Loucy (cell line): ENCODE measurements around the gene ARSG.
"Not testable (repeated sequence)": the region's sequence is repeated elsewhere in the genome, so short reads cannot be mapped to it uniquely, and the experiment has no call there.

Source experiments
- H2AFZ ChIP-seq: fragments of 200-600 bp; sonication (generic); 2 replicates; pipeline ENCODE4 v1.6.0; 2016; ENCODE audit warnings: antibody characterized with exemption, mild to moderate bottlenecking, low read length, moderate library complexity
- H3F3A ChIP-seq: fragments of 200-600 bp; 2 replicates; pipeline ENCODE4 v1.6.0; 2016; ENCODE audit warnings: antibody characterized with exemption, low read depth, mild to moderate bottlenecking
- H3K27me3 ChIP-seq: fragments of 200-600 bp; sonication (generic); 2 replicates; pipeline ENCODE4 v1.6.1; 2014; ENCODE audit warnings: low read length, mild to moderate bottlenecking; ENCODE audit not compliant: insufficient read depth, poor library complexity, severe bottlenecking
- H3K36me3 ChIP-seq: fragments of 200-600 bp; sonication (generic); 2 replicates; pipeline ENCODE4 v1.6.1; 2016; ENCODE audit warnings: low read length; ENCODE audit not compliant: insufficient read depth
- H3K4me1 ChIP-seq: fragments of 200-600 bp; sonication (generic); 2 replicates; pipeline ENCODE4 v1.5.1; 2014; ENCODE audit warnings: low read length, mild to moderate bottlenecking; ENCODE audit not compliant: insufficient read depth, poor library complexity, severe bottlenecking
- H3K4me2 ChIP-seq: fragments of 200-600 bp; sonication (generic); 2 replicates; pipeline ENCODE4 v1.6.0; 2014; ENCODE audit warnings: antibody characterized with exemption, low read length, low read depth, mild to moderate bottlenecking; ENCODE audit not compliant: poor library complexity, severe bottlenecking
- H3K4me3 ChIP-seq: fragments of 200-600 bp; sonication (generic); 2 replicates; pipeline ENCODE4 v1.5.1; 2014; ENCODE audit warnings: low read length, mild to moderate bottlenecking, mixed read lengths; ENCODE audit not compliant: poor library complexity, severe bottlenecking
- H3K79me2 ChIP-seq: fragments of 200-600 bp; sonication (generic); 2 replicates; pipeline ENCODE4 v1.6.1; 2014; ENCODE audit warnings: low read length; ENCODE audit not compliant: insufficient read depth
- H3K9ac ChIP-seq: fragments of 200-600 bp; sonication (generic); 2 replicates; pipeline ENCODE4 v1.6.0; 2014; ENCODE audit warnings: mild to moderate bottlenecking, low read depth, low read length, moderate library complexity; ENCODE audit not compliant: poor library complexity, severe bottlenecking
- H3K9me2 ChIP-seq: fragments of 200-600 bp; sonication (generic); replicated peaks from 2 replicates; pipeline ENCODE4 v1.6.1; 2016; ENCODE audit warnings: low read depth, low read length, mixed read lengths
- H3K9me3 ChIP-seq: fragments of 200-600 bp; sonication (generic); 2 replicates; pipeline ENCODE4 v1.6.1; 2014; ENCODE audit warnings: mild to moderate bottlenecking, antibody characterized with exemption, low read length, low read depth; ENCODE audit not compliant: insufficient read depth
- H4K20me1 ChIP-seq: fragments of 200-600 bp; sonication (generic); 2 replicates; pipeline ENCODE4 v1.6.0; 2014; ENCODE audit warnings: antibody characterized with exemption, low read length, mild to moderate bottlenecking; ENCODE audit not compliant: insufficient read depth, poor library complexity, severe bottlenecking
- CTCF ChIP-seq: fragments of 200-600 bp; sonication (generic); conservative IDR thresholded peaks from 2 replicates; pipeline ENCODE4 v1.5.1; 2014; ENCODE audit warnings: mild to moderate bottlenecking, antibody characterized with exemption, low read length
- EZH2phosphoT487 ChIP-seq: fragments of 200-600 bp; IDR thresholded peaks from 2 replicates; pipeline ENCODE4 v1.6.1; 2018; ENCODE audit warnings: antibody characterized with exemption, mild to moderate bottlenecking, moderate library complexity, borderline replicate concordance

ARSG gene

GRCh38 chr17:68255151-68255550, 36.1 kb upstream of the ARSG start:
- Histone ChIP-seq H3K4me2 (peak overlapping the region; percentile 80), H3F3A (peaks cover 13% of the 10 kb centered on the region; the same call in 1 of the 2 replicates), H3K9ac (peak overlapping the region; percentile 65), H3K4me1 (peaks cover 77% of the 10 kb centered on the region), H3K79me2 (peaks cover 13% of the 10 kb centered on the region; the same call in 1 of the 2 replicates), H3K4me3 (peak overlapping the region; percentile 63), H3K27me3 (no peaks in the 10 kb centered on the region), H4K20me1 (no peaks in the 10 kb centered on the region), H3K9me3 (no peaks in the 10 kb centered on the region), H3K9me2 (no peaks in the 10 kb centered on the region), H2AFZ (no peak overlapping the region), H3K36me3 (no peaks in the 10 kb centered on the region)
- TF ChIP-seq EZH2phosphoT487 (no peak), CTCF (no peak)

DNA sequence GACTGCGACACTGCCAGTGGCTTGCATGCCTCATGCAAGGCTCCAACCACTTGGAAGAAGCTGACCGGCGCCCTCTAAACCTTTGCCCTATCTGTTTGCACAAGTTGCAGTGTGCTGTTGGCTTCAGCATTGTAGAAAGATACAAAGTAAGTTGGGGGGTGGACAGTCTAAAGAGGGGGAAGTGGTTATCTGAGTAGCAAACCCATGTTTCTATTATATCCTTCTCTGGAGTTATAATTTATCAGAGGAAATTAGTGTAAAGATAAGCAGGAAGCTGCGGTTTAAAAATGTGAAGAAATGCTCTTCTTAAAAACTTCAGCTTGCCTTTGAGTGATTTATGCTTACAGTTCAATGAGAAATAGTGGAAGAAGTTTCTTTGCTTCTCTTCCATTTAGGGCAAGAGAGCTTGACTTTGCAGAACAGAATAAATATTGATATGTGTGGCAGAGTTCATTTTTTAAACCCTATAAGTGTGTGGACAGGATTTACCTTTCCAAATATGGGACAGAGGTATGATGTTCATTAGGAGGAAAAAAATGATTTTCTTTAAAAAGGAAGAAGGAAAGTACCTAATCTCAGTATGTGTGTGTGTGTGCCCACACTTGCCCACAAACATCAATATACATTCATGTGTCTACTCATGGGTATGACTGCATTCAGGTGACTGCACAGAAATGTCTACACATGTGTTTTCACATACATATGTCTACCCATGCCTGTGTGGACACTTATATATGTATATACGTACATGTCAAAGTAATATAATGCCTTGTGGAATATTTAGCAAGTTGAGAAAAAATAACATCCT, 35.4 kb upstream of the ARSG start:
- peak overlapping the region; percentile 80 for H3K4me2 ChIP-seq
- H4K20me1 ChIP-seq: no peaks in the 10 kb centered on the region
- no peaks in the 10 kb centered on the region for H3K9me3 ChIP-seq
- H3K36me3 ChIP-seq: no peaks in the 10 kb centered on the region
- peaks cover 10% of the 10 kb centered on the region; the same call in 1 of the 2 replicates for H3K79me2 ChIP-seq
- H3K9ac ChIP-seq: peak overlapping the region; percentile 65
- TF ChIP-seq CTCF (no peak), EZH2phosphoT487 (no peak)
- no peak overlapping the region for H2AFZ ChIP-seq
- no peaks in the 10 kb centered on the region for H3K9me2 ChIP-seq
- peaks cover 74% of the 10 kb centered on the region for H3K4me1 ChIP-seq
- peak overlapping the region; percentile 63 for H3K4me3 ChIP-seq
- H3F3A ChIP-seq: peaks cover 13% of the 10 kb centered on the region; the same call in 1 of the 2 replicates
- H3K27me3 ChIP-seq: no peaks in the 10 kb centered on the region

DNA sequence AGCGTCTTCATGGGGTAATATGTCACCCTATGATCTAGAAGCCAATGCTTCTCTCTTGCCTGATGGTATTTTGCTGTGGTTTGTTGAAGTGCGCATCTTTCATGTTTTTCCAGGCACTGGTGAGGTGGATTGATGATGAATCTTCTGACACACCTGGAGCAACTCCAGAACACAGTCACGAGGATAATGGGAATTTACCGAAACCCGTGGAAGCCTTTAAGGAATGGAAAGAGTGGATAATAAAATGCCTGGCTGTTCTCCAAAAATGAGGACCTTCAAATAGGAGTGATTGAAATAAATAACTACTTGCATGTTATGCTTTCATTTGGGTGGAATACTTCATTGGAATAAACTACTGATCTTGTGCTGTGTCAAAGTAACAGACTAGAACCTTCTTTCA, 34.6 kb upstream of the ARSG start:
- Histone ChIP-seq H3K4me3 (peak overlapping the region; percentile 63), H3K4me1 (peaks cover 76% of the 10 kb centered on the region), H3K9ac (peak overlapping the region; percentile 48), H3K4me2 (peak overlapping the region; percentile 80), H3F3A (peaks cover 13% of the 10 kb centered on the region; the same call in 1 of the 2 replicates)
- H2AFZ ChIP-seq, H3K79me2 ChIP-seq, H3K36me3 ChIP-seq, H4K20me1 ChIP-seq, H3K27me3 ChIP-seq, H3K9me3 ChIP-seq, H3K9me2 ChIP-seq: not testable (repeated sequence)
